Fibroblast of lung (primary cell): ENCODE data around the gene TOMM6.

Experiments
- CTCF ChIP-seq, 2 donors: IDR thresholded peaks in 1 of 2; conservative IDR thresholded peaks in 1 of 2; 1 replicate in 1 of 2; 2 replicates in 1 of 2; pipeline ENCODE4 v1.5.1; 2011 to 2012; ENCODE audit warnings: low read length in 2 of 2, control low read depth in 1 of 2, inconsistent platforms in 1 of 2, low read depth in 1 of 2, mild to moderate bottlenecking in 1 of 2
- EZH2 ChIP-seq: IDR thresholded peaks from 2 replicates; pipeline ENCODE4 v1.5.1; 2012; ENCODE audit warnings: low read length, control low read depth, mild to moderate bottlenecking; ENCODE audit errors: missing control alignments

- TF ChIP-seq CTCF (conservative IDR thresholded peaks at IDR 0.05 in 1 of 2, IDR thresholded peaks at IDR 0.05 in 1 of 2; ENCODE audit: low read depth in 1 of 2, low read length in 2 of 2) (no peak), EZH2 (no peak)
Observed at GRCh38 chr6:41815587-41815986, 28.1 kb downstream of the TOMM6 start.
